A549 (cell line): ENCODE results near the gene CD226.
"Not testable (repeated sequence)": the region's sequence is repeated elsewhere in the genome, so short reads cannot be mapped to it uniquely, and the experiment has no call there.

ENCODE experiments used
- BHLHE40 ChIP-seq: IDR thresholded peaks from 2 replicates; pipeline ENCODE4 v1.6.1; 2012; ENCODE audit warnings: low read depth, low read length, inconsistent platforms
- CEBPB ChIP-seq, 2 experiments: fragments of >200 bp in 1 of 2; sonication (Bioruptor Twin) in 1 of 2; formaldehyde crosslinking in 1 of 2; IDR thresholded peaks; 2 replicates each; pipeline ENCODE4 v1.6.1; 2012 to 2016
- EP300 ChIP-seq, 2 experiments: fragments of >200 bp; sonication (Bioruptor Twin); formaldehyde crosslinking; IDR thresholded peaks; 2 replicates in 1 of 2; 3 replicates in 1 of 2; pipeline ENCODE4 v1.6.1; 2016 to 2017
- ESRRA ChIP-seq: fragments of 150-350 bp; IDR thresholded peaks from 2 replicates; pipeline ENCODE4 v1.6.1; 2014; ENCODE audit warnings: mild to moderate bottlenecking, low read length, borderline replicate concordance
- KDM1A ChIP-seq: fragments of 200-600 bp; sonication (generic); IDR thresholded peaks from 2 replicates; pipeline ENCODE4 v1.6.1; 2016; ENCODE audit warnings: low read depth, mild to moderate bottlenecking
- MAFK ChIP-seq: fragments of 450-650 bp; IDR thresholded peaks from 2 replicates; pipeline ENCODE4 v1.6.1; 2014; ENCODE audit not compliant: partially characterized antibody
- MYC ChIP-seq: IDR thresholded peaks from 2 replicates; pipeline ENCODE4 v1.6.1; 2012; ENCODE audit warnings: mild to moderate bottlenecking, inconsistent platforms, low read length, improper control_type of control experiment, borderline replicate concordance
- POLR2A ChIP-seq: IDR thresholded peaks from 2 replicates; pipeline ENCODE4 v1.6.1; 2012; ENCODE audit warnings: mild to moderate bottlenecking, low read length
- TF ChIP-seq, protein P1 (sequence below): fragments of >200 bp; sonication (Bioruptor Twin); formaldehyde crosslinking; IDR thresholded peaks from 3 replicates; pipeline ENCODE4 v1.5.1; 2016
- TF ChIP-seq, protein P2 (sequence below): fragments of 250-450 bp; sonication (Bioruptor Pico); IDR thresholded peaks from 2 replicates; pipeline ENCODE4 v1.5.0; 2020; ENCODE audit warnings: low read depth, mild to moderate bottlenecking, moderate library complexity

DNA sequence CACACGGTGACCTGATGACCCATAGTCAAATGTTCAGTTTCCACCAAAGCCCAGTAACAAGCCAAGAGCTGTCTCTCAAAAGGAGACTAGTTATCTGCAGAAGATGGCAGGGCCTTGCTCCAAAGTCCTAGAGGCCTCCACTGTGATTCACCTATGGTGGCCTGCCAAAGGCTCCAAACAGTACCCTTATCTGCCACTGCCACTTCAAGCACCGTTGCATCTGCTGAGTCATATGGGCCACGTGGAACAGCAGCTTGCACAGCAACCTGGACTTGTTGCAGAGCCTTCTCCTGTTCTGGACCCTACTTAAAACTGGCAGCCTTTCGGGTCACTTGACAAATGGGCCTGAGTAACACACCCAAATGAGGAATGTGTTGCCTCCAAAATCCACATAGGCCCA lies 27.6 kb upstream of the CD226 start:
- TF ChIP-seq, protein P1, sequence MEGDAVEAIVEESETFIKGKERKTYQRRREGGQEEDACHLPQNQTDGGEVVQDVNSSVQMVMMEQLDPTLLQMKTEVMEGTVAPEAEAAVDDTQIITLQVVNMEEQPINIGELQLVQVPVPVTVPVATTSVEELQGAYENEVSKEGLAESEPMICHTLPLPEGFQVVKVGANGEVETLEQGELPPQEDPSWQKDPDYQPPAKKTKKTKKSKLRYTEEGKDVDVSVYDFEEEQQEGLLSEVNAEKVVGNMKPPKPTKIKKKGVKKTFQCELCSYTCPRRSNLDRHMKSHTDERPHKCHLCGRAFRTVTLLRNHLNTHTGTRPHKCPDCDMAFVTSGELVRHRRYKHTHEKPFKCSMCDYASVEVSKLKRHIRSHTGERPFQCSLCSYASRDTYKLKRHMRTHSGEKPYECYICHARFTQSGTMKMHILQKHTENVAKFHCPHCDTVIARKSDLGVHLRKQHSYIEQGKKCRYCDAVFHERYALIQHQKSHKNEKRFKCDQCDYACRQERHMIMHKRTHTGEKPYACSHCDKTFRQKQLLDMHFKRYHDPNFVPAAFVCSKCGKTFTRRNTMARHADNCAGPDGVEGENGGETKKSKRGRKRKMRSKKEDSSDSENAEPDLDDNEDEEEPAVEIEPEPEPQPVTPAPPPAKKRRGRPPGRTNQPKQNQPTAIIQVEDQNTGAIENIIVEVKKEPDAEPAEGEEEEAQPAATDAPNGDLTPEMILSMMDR = not testable (repeated sequence)
- not testable (repeated sequence) for TF ChIP-seq MAFK; EP300 (IDR thresholded peaks at IDR 0.05); MYC; POLR2A; BHLHE40; ESRRA; KDM1A; CEBPB (IDR thresholded peaks at IDR 0.05)
- TF ChIP-seq, protein P2, sequence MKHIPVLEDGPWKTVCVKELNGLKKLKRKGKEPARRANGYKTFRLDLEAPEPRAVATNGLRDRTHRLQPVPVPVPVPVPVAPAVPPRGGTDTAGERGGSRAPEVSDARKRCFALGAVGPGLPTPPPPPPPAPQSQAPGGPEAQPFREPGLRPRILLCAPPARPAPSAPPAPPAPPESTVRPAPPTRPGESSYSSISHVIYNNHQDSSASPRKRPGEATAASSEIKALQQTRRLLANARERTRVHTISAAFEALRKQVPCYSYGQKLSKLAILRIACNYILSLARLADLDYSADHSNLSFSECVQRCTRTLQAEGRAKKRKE (CRISPR knock-in tag) = not testable (repeated sequence)
